HG03175 (cell line): ENCODE data around the gene SRPK1.

ENCODE experiments used
- ATAC-seq: cut with Tn5 transposase; IDR thresholded peaks from one replicate; pipeline ENCODE4 v1.9.1; 2021; ENCODE audit warnings: mild to moderate bottlenecking, moderate library complexity; ENCODE audit not compliant: unreplicated experiment

The SRPK1 gene

GRCh38 chr6:35786810-35787209 lies 134.1 kb downstream of the SRPK1 start:
- no peak for ATAC-seq

- ATAC-seq = no peak
Measured at GRCh38 chr6:35786272-35786671, 134.6 kb downstream of the SRPK1 start.

GRCh38 chr6:35784200-35784599 lies 136.7 kb downstream of the SRPK1 start:
- no peak for ATAC-seq
